HEK293T (cell line): ENCODE results near the gene ERBB4.

ENCODE experiments used
- BHLHE40 ChIP-seq: fragments of 450-650 bp; IDR thresholded peaks from 2 replicates; pipeline ENCODE4 v1.6.1; 2016; ENCODE audit warnings: mild to moderate bottlenecking, moderate library complexity, borderline replicate concordance
- CTBP1 ChIP-seq: fragments of 450-650 bp; IDR thresholded peaks from 2 replicates; pipeline ENCODE4 v1.6.1; 2016; ENCODE audit warnings: borderline replicate concordance
- ELF4 ChIP-seq: fragments of 450-650 bp; IDR thresholded peaks from 2 replicates; pipeline ENCODE4 v1.6.1; 2017; ENCODE audit warnings: antibody characterized with exemption
- FOXK2 ChIP-seq: fragments of 450-650 bp; IDR thresholded peaks from 2 replicates; pipeline ENCODE4 v1.6.1; 2016; ENCODE audit warnings: mild to moderate bottlenecking
- LEF1 ChIP-seq: fragments of 450-650 bp; IDR thresholded peaks from 2 replicates; pipeline ENCODE4 v1.6.1; 2017; ENCODE audit warnings: mild to moderate bottlenecking, borderline replicate concordance
- NFRKB ChIP-seq: fragments of 450-650 bp; IDR thresholded peaks from 2 replicates; pipeline ENCODE4 v1.6.1; 2016; ENCODE audit warnings: mild to moderate bottlenecking, moderate library complexity
- SP1 ChIP-seq: fragments of 450-650 bp; IDR thresholded peaks from 2 replicates; pipeline ENCODE4 v1.6.1; 2017
- SUZ12 ChIP-seq: fragments of 450-650 bp; IDR thresholded peaks from 2 replicates; pipeline ENCODE4 v1.6.1; 2016; ENCODE audit warnings: mild to moderate bottlenecking

DNA sequence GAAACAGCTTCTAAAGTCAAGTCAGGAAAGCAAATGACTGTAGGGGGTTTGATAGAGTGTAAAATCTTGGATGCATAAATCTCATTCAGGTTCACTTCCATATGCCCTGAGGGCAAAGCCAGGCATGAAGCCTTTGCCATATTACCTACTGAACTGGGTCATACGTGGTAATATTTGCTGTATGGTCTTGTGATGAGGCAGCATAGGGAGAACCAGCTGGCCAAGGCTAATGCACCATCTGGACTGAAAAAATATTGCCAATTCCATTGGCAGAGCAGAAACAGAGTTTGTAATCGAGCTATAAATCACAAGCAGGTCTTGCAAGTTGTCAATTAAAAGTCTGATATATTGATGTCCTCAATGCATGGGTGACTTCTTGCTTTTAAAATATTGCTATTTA lies 243.8 kb downstream of the ERBB4 start:
- TF ChIP-seq ELF4 (no peak), LEF1 (no peak), SUZ12 (no peak), FOXK2 (no peak), BHLHE40 (no peak), NFRKB (no peak), SP1 (no peak), CTBP1 (no peak)
